HG02973 (cell line): ENCODE data around the gene GMEB2.
A peak's percentile ranks its signal among the peaks of the same experiment; 100 is the strongest.
"Not testable (repeated sequence)": the region's sequence is repeated elsewhere in the genome, so short reads cannot be mapped to it uniquely, and the experiment has no call there.

Source experiments
- ATAC-seq: cut with Tn5 transposase; IDR thresholded peaks from one replicate; pipeline ENCODE4 v1.9.1; 2021; ENCODE audit warnings: moderate library complexity; ENCODE audit not compliant: unreplicated experiment

GMEB2 gene

GRCh38 chr20:63626424-63627128, at the start of gene GMEB2:
GMEB2 (minus strand) TSS chr20:63627101; CDS start chr20:63619397, 7,704 bp downstream.
- ATAC-seq: peak; percentile 36

- no peak for ATAC-seq
Observed at GRCh38 chr20:63675681-63676368, 48.9 kb upstream of the GMEB2 start.

DNA sequence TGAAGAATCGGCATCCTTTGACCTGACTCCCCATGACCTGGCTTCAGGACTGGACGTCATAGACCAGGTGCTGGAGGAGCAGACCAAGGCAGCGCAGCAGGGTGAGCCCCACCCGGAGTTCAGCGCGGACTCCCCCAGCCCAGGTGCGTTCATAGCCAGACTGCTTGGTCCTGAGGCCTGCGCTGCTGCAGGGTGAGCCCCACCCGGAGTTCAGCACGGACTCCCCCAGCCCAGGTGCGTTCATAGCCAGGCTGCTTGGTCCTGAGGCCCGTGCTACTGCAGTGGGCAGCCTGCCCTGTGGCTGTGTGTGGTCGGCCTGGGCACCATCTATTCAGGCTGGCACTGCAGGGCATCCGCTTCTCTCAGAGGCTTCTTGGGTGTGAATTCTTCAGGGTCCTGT, 47.0 kb upstream of the GMEB2 start:
- no peak for ATAC-seq

- ATAC-seq: no peak
Observed at GRCh38 chr20:63672666-63673065, 45.8 kb upstream of the GMEB2 start.

- ATAC-seq: not testable (repeated sequence)
Observed at GRCh38 chr20:63671695-63672094, 44.8 kb upstream of the GMEB2 start.

GRCh38 chr20:63668351-63668750, 41.5 kb upstream of the GMEB2 start:
- ATAC-seq: no peak

DNA sequence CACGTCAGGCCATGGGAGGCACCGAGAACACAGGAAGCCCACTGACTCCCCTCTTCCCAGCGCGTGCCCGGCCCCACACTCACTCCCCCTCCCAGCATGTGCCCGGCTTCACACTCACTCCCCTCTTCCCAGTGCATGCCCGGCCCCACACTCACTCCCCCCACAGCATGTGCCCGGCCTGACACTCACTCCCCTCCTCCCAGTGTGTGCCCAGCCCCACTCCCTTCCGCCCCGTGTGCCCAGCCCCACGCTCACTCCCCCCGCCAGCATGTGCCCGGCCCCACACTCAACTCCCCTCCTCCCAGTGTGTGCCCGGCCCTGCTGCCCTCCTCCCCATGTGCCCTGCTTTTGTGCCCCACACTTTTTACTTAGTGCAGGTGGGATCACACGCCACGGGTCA, 41.0 kb upstream of the GMEB2 start:
- no peak for ATAC-seq

DNA sequence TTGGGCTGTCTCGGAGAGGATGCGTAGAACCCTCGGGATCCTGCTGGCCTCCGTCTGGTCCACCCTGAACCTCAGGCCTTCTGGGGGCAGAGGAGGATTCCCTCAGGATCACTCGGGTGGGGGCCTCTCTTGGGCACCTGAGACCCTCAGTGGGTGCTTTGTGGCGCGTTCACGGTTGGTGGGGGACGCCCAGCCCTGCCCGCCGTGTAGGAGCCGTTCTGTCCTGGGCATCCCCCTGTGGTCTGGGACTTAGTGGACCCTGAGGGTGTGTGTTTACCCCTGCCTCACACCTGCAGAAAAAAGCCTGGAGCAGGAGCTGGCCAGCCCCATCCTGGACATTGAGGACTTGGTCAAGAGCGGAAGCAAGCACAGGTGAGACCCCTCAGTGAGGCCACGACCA, 38.8 kb upstream of the GMEB2 start:
- ATAC-seq: no peak

DNA sequence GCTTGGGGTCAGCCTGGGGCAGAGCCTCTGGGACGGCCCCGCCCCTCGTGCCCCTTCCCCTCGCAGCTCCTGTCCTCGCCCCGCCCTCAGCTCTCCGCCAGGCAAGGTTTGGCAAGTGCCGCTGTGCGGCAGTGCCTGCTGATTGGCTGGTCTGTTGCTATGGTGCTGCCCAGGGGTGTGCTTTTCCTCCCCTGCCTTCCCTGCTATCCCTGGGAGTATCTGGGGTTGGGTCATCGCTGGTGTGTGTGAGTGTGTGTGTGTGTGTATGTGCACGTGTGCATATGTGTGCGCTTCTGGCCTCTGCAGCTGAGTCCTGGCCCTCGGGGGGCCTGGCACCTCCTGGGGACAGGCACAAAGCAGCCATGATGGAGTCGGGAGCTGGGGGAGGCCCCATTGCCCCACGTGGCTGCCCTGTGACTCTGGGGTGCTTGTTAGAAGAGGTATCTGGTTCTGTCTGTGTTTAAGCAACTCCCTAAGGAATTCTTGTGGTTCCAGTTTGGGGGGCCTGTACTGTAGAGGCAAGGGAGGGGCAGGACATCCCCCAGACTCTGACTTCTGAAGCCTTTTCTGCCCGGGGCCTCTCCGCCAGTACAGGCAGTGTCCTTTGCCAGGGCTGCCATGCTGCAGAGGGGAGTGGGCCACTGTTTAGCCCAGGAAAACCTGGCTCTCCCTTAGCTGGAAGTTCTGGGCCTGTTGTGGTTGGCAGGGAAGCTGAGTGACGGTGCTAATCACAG, 38.1 kb upstream of the GMEB2 start:
- no peak for ATAC-seq

GRCh38 chr20:63664143-63664851, 37.4 kb upstream of the GMEB2 start:
- no peak for ATAC-seq

- ATAC-seq: no peak
Observed at GRCh38 chr20:63663332-63664066, 36.6 kb upstream of the GMEB2 start.

GRCh38 chr20:63662813-63663189, 35.9 kb upstream of the GMEB2 start:
- no peak for ATAC-seq

- no peak for ATAC-seq
Observed at GRCh38 chr20:63661959-63662812, 35.3 kb upstream of the GMEB2 start.

GRCh38 chr20:63661108-63661507, 34.2 kb upstream of the GMEB2 start:
- ATAC-seq: no peak

GRCh38 chr20:63660622-63661021, 33.7 kb upstream of the GMEB2 start:
- no peak for ATAC-seq

DNA sequence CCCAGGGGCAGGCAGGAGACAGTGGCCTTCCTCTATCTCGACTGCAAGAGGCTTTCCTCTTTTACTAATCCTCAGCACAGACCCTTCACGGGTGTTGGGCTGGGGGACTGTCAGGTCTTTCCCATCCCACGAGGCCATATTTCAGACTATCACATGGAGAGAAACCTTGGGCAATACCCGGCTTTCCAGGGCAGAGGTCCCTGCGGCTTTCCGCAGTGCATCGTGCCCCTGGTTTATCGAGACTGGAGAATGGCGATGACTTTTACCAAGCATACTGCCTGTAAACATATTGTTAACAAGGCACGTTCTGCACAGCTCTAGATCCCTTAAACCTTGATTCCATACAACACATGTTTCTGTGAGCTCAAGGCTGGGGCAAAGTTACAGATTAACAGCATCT, 33.3 kb upstream of the GMEB2 start:
- not testable (repeated sequence) for ATAC-seq

GRCh38 chr20:63659370-63659769, 32.5 kb upstream of the GMEB2 start:
- no peak for ATAC-seq

GRCh38 chr20:63658749-63659187, 31.9 kb upstream of the GMEB2 start:
- no peak for ATAC-seq

DNA sequence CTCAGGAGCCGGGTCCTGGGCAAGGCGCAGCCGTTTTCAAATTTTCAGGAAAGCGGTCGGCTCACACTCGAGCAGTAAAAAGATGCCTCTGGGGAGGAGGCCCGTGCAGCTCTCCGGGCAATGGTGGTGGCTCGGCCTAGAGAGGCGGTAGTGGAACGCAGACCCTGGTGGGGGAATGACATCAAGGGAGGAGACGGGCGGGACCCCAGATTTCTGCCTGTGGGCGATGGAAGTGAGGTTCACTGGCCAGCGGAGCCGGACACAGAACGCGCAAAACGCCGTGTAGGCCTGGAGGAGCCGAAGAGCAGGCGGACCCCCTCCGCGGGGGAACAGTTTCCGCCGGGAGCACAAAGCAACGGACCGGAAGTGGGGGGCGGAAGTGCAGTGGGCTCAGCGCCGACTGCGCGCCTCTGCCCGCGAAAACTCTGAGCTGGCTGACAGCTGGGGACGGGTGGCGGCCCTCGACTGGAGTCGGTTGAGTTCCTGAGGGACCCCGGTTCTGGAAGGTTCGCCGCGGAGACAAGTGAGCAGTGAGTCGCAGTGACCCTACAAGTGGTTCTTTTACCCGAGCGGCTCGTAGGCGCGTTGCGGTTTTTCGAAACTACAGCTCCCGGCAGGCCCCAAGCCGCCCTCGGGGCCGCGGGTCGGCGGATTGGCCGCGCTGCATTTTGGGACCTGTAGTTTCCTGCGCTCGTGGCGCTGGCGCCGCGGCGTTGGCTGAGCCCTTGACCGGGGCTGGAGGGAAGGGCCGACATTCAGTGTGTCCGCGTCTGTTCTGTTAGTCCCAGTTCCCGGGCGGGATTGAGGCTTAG, 31.2 kb upstream of the GMEB2 start, which contains the start of gene RTEL1:
Gene RTEL1, plus strand, starts transcription at position 376 of the 812 bp plus-strand sequence. CDS start 1,091 bp downstream, outside the sequence.
- peak; percentile 61 for ATAC-seq
